IPS-20b (cell line): ENCODE measurements around the gene CYB561D2.

Source experiments
- H3K27ac ChIP-seq: one replicate; pipeline ENCODE4 v1.5.1; 2013; ENCODE audit warnings: low read length
- H3K27me3 ChIP-seq: 2 replicates; pipeline ENCODE4 v1.6.1; 2013; ENCODE audit warnings: mild to moderate bottlenecking, low read length, inconsistent platforms; ENCODE audit not compliant: insufficient read depth
- H3K36me3 ChIP-seq: 2 replicates; pipeline ENCODE4 v1.6.1; 2013; ENCODE audit warnings: low read depth, mild to moderate bottlenecking, inconsistent platforms, low read length, moderate library complexity; ENCODE audit not compliant: insufficient read depth
- H3K4me1 ChIP-seq: 2 replicates; pipeline ENCODE4 v1.6.1; 2013; ENCODE audit warnings: mild to moderate bottlenecking, control low read depth, inconsistent platforms, low read length, moderate library complexity; ENCODE audit not compliant: insufficient read depth
- H3K4me3 ChIP-seq: 2 replicates; pipeline ENCODE4 v1.5.1; 2013; ENCODE audit warnings: mild to moderate bottlenecking, low read length, inconsistent platforms
- H3K9ac ChIP-seq: 2 replicates; pipeline ENCODE4 v1.6.1; 2013; ENCODE audit warnings: low read depth, mild to moderate bottlenecking, inconsistent platforms, low read length, moderate library complexity
- H3K9me3 ChIP-seq: 2 replicates; pipeline ENCODE4 v1.6.1; 2013; ENCODE audit warnings: mild to moderate bottlenecking, low read depth, low read length, inconsistent platforms; ENCODE audit not compliant: insufficient read depth

CYB561D2 gene

GRCh38 chr3:50389414-50389767 is 38.7 kb downstream of the CYB561D2 start:
- Histone ChIP-seq H3K27me3 (no peaks in the 10 kb centered on the region), H3K4me1 (no peaks in the 10 kb centered on the region), H3K9ac (no peak overlapping the region), H3K9me3 (no peaks in the 10 kb centered on the region), H3K36me3 (no peaks in the 10 kb centered on the region), H3K27ac (no peak overlapping the region), H3K4me3 (no peak overlapping the region)

GRCh38 chr3:50390508-50391224 is 40.0 kb downstream of the CYB561D2 start:
- Histone ChIP-seq H3K9me3 (no peaks in the 10 kb centered on the region), H3K4me3 (no peak overlapping the region), H3K27ac (no peak overlapping the region), H3K36me3 (no peaks in the 10 kb centered on the region), H3K27me3 (no peaks in the 10 kb centered on the region), H3K9ac (no peak overlapping the region), H3K4me1 (no peaks in the 10 kb centered on the region)

- no peaks in the 10 kb centered on the region for H3K27me3 ChIP-seq
- no peak overlapping the region for H3K4me3 ChIP-seq
- H3K27ac ChIP-seq = no peak overlapping the region
- no peaks in the 10 kb centered on the region for H3K9me3 ChIP-seq
- H3K4me1 ChIP-seq = no peaks in the 10 kb centered on the region
- H3K9ac ChIP-seq = no peak overlapping the region
- no peaks in the 10 kb centered on the region for H3K36me3 ChIP-seq
Measured at GRCh38 chr3:50392101-50392715, 41.5 kb downstream of the CYB561D2 start.

GRCh38 chr3:50393061-50393460 is 42.4 kb downstream of the CYB561D2 start:
- no peak overlapping the region for H3K4me3 ChIP-seq
- H3K36me3 ChIP-seq = no peaks in the 10 kb centered on the region
- H3K9ac ChIP-seq = no peak overlapping the region
- H3K9me3 ChIP-seq = no peaks in the 10 kb centered on the region
- H3K27me3 ChIP-seq = no peaks in the 10 kb centered on the region
- no peak overlapping the region for H3K27ac ChIP-seq
- no peaks in the 10 kb centered on the region for H3K4me1 ChIP-seq

- Histone ChIP-seq H3K9me3 (no peaks in the 10 kb centered on the region), H3K27ac (no peak overlapping the region), H3K36me3 (no peaks in the 10 kb centered on the region), H3K9ac (no peak overlapping the region), H3K4me1 (no peaks in the 10 kb centered on the region), H3K27me3 (no peaks in the 10 kb centered on the region; the same call in 1 of the 2 replicates), H3K4me3 (no peak overlapping the region)
Measured at GRCh38 chr3:50395070-50395860, 44.6 kb downstream of the CYB561D2 start.

GRCh38 chr3:50396502-50396901 is 45.8 kb downstream of the CYB561D2 start:
- Histone ChIP-seq H3K4me3 (no peak overlapping the region), H3K27me3 (no peaks in the 10 kb centered on the region; the same call in 1 of the 2 replicates), H3K4me1 (no peaks in the 10 kb centered on the region), H3K9ac (no peak overlapping the region), H3K9me3 (no peaks in the 10 kb centered on the region), H3K27ac (no peak overlapping the region), H3K36me3 (no peaks in the 10 kb centered on the region)

GRCh38 chr3:50401978-50402595 is 51.4 kb downstream of the CYB561D2 start:
- H3K36me3 ChIP-seq = no peaks in the 10 kb centered on the region
- no peak overlapping the region for H3K4me3 ChIP-seq
- no peaks in the 10 kb centered on the region for H3K4me1 ChIP-seq
- H3K27ac ChIP-seq = no peak overlapping the region
- H3K9ac ChIP-seq = no peak overlapping the region
- H3K9me3 ChIP-seq = no peaks in the 10 kb centered on the region
- H3K27me3 ChIP-seq = no peaks in the 10 kb centered on the region; the same call in none of the 2 replicates
